Frontal cortex (tissue), 4 donors: ENCODE results near the gene MACF1. TPM values are rescaled to one million over a fixed set of nuclear protein-coding genes. Genes with fewer than 3 reads are reported as not detected.
"Not testable (repeated sequence)": the region's sequence is repeated elsewhere in the genome, so short reads cannot be mapped to it uniquely, and the experiment has no call there.

Source experiments
- DNase-seq, 2 donors: peaks; one replicate each; pipeline ENCODE4 v3.0.0; 2012; ENCODE audit warnings: low spot score in 2 of 2
- FAIRE-seq: peaks from 2 replicates; lab custom pipeline; 2012; peaks lifted over from hg19 to GRCh38; lab: Jason Lieb, UNC
- total RNA-seq: library from RNA; depleted of rRNA; stranded (reverse); fragments of >200 nt; gene quantifications from one replicate; pipeline ENCODE4 v1.2.3, GENCODE V29; 2014
- donor health status: control.
- donor health status: control.
- donor health status: control.

Gene MACF1, protein sequence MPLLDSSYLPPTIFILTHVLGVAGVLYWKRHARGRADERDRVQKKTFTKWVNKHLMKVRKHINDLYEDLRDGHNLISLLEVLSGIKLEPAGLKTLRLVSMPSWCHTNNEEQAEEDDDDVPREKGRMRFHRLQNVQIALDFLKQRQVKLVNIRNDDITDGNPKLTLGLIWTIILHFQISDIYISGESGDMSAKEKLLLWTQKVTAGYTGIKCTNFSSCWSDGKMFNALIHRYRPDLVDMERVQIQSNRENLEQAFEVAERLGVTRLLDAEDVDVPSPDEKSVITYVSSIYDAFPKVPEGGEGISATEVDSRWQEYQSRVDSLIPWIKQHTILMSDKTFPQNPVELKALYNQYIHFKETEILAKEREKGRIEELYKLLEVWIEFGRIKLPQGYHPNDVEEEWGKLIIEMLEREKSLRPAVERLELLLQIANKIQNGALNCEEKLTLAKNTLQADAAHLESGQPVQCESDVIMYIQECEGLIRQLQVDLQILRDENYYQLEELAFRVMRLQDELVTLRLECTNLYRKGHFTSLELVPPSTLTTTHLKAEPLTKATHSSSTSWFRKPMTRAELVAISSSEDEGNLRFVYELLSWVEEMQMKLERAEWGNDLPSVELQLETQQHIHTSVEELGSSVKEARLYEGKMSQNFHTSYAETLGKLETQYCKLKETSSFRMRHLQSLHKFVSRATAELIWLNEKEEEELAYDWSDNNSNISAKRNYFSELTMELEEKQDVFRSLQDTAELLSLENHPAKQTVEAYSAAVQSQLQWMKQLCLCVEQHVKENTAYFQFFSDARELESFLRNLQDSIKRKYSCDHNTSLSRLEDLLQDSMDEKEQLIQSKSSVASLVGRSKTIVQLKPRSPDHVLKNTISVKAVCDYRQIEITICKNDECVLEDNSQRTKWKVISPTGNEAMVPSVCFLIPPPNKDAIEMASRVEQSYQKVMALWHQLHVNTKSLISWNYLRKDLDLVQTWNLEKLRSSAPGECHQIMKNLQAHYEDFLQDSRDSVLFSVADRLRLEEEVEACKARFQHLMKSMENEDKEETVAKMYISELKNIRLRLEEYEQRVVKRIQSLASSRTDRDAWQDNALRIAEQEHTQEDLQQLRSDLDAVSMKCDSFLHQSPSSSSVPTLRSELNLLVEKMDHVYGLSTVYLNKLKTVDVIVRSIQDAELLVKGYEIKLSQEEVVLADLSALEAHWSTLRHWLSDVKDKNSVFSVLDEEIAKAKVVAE (N-terminal part only)
- 306 TPM for total RNA-seq

GRCh38 chr1:39204441-39205081, at the start of gene MACF1:
MACF1 (plus strand) TSS chr1:39204695; CDS start chr1:39205023, 328 bp downstream.
- DNase-seq = peak in 1 of 2 donors; percentile 46

DNA sequence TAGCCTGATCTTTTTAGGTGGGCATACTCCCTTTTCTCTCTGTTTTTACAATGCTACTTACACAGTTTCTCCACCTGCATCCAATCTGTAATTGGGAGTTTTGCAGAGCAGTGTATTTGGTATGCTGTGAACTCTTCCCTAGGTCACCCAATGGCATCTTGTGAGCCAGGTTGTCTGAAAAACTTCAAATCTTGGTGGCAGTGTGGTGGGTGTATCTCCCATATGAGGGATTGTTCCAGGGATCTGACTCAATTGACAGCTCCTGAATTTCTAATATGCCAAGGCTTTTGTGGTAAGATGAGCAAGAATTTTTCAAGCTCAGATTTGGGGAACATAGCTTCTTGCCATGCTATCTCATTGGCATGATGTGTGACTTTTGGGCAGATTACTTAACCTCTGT, 47.2 kb upstream of the MACF1 start:
- no peak for DNase-seq
- no peak for FAIRE-seq

More at GRCh38 chr1:39204441-39205081, at the start of gene MACF1:
- FAIRE-seq = no peak

DNA sequence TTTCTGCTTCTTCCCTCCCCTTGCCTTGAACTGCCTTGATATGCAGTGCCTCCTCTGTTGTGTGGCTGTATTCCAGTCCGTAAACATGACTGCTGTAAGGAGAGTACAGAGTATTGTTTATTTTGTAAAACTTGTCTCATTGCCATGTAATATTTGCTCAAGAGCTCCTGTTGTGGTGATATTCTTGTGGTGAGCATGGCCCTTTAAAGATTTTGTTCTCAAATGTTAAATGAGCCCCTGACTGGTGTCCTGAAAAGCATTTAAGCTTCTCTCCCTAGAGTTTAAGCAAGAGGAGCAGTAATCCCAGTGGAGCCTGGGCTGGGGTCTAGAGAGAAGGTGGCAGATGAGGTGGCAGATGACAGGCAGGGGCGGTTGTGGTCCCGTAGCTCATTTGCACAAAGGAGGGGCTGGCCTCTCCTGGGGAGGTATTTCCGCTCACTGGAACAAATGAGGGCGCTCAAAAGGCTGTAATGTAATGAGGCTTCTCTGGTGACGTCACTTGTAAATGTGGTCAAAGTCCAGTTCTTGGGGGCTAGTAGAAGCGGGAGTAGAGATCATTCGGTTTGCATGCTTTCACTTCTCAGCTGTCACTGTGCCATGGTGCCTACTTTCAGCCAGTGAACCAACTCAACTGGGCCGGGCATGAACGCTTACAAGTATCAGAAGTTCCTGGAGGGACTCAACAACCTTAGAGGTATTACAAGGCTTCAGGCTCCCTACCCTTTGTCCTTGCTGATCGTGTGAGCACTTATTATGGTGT, 46.0 kb upstream of the MACF1 start:
- DNase-seq (no peak), FAIRE-seq (no peak)

DNA sequence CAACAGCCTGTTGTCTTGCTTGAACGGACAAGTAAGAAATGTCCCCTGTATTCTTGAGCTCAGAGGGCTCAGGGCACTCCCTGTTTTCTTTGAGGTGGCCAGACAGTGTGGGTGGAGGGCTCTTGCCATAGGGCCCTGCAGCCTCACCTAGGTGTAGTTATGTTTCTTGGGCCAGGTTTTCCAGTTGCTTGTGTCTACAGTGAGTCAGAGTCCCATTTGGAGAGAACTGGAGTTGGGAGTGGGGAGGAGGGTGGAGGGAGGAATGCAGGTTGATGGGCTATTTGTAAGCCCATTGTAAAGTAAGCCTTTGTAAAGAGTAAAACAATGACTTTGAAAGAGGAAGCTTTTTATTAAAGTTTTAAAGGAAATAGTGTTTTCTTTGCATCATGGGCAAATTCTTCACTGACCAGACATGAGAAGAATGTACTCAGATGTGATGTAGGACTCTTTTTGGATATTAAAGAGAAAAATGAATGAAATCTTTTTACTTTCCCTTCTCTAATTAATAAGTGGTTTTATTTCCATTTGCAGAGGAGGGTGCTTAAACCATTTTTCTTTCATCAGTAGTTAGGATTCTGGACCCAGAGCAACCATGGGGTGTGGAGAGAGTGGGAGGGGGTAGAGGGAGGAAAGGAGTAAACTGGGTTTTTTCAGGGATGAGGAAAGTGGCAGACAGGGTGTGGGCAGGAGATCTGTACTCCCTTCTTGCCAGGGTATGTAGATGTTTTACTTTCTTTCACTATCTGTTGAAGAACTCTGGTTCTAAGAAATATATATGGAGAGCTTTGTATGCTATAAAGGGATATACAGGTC, 45.1 kb upstream of the MACF1 start:
- DNase-seq = no peak

GRCh38 chr1:39160703-39161102, 43.8 kb upstream of the MACF1 start:
- FAIRE-seq (no peak), DNase-seq (no peak)

More for the DNA sequence above, 45.1 kb upstream of the MACF1 start:
- FAIRE-seq = no peak

DNA sequence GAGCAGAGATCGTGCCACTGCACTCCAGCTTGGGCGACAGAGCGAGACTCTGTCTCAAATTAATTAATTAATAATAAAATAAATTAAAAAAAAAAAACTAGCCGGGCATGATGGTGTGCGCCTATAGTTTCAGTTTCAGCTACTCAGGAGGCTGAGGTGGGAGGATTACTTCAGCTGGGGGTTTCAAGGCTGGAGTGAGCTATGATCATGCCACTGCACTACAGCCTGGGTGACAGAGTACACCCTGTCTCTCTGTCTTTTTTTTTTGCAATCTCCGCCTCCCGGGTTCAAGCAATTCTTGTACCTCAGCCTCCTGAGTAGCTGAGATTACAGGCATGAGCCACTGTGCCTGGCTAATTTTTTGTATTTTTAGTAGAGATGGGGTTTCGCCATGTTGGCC, 42.7 kb upstream of the MACF1 start:
- DNase-seq, FAIRE-seq: not testable (repeated sequence)

- FAIRE-seq (no peak), DNase-seq (no peak)
Measured at GRCh38 chr1:39163469-39163868, 41.0 kb upstream of the MACF1 start.

GRCh38 chr1:39164256-39164655, 40.2 kb upstream of the MACF1 start:
- no peak for DNase-seq
- no peak for FAIRE-seq

- no peak for FAIRE-seq
- DNase-seq = no peak
Measured at GRCh38 chr1:39165049-39165448, 39.4 kb upstream of the MACF1 start.

GRCh38 chr1:39165488-39165887, 39.0 kb upstream of the MACF1 start:
- FAIRE-seq = no peak

GRCh38 chr1:39167632-39168209, 36.8 kb upstream of the MACF1 start:
- FAIRE-seq = no peak
- DNase-seq = no peak

More at GRCh38 chr1:39165488-39165887, 39.0 kb upstream of the MACF1 start:
- DNase-seq = no peak

DNA sequence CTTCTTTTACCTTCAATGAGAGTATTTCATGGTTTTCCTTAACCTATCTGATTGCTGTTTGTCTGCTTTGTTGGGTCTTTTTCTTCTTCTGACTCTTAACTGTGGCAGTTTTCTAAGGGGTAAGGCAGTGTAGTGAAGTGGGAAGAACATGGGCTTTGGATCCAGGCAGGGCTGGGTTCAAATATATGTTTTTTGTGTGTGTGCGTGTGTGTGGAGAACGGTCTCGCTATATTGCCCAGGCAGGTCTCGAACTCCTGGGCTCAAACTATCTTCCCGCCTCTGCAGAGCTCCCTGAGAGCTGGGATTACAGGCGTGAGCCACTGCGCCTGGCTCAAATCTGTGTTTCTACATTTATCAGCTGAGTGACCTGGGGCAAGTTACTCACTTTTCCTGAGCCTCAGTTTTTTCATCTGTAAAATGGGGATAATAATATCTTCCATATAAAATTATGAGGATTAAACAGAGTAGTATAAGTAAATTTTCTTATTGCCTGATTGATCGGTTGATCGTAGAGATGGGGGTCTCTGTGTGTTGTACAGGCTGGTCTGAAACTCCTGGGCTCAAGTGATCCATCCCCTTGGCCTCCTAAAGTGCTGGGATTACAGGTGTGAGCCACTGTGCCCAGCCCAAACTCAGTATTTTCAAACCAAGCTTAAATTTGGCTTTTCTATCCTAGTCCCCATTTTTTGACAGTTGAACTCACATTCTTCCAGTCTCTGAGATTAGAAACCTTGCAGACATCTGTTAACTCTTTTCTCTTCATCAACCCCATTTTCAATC, 36.0 kb upstream of the MACF1 start:
- no peak for DNase-seq
- no peak for FAIRE-seq

- FAIRE-seq (no peak), DNase-seq (no peak)
Measured at GRCh38 chr1:39170731-39171667, 33.5 kb upstream of the MACF1 start.

GRCh38 chr1:39173119-39173994, 31.1 kb upstream of the MACF1 start:
- FAIRE-seq (no peak), DNase-seq (no peak)

- no peak for FAIRE-seq
- DNase-seq = no peak
Measured at GRCh38 chr1:39173995-39174380, 30.5 kb upstream of the MACF1 start.
